GM12873 (cell line): ENCODE measurements around the gene GOPC.

Experiments used
- CTCF ChIP-seq: IDR thresholded peaks from 2 replicates; pipeline ENCODE4 v1.5.1; 2012; ENCODE audit warnings: low read depth, mild to moderate bottlenecking, moderate library complexity, low read length, control low read depth; ENCODE audit not compliant: insufficient read depth; ENCODE audit errors: missing control alignments

The GOPC gene

GRCh38 chr6:117518870-117519269 is 83.4 kb downstream of the GOPC start:
- no peak for TF ChIP-seq CTCF

- TF ChIP-seq CTCF: no peak
Observed at GRCh38 chr6:117515326-117515725, 87.0 kb downstream of the GOPC start.

- TF ChIP-seq CTCF: no peak
Observed at GRCh38 chr6:117514655-117515054, 87.7 kb downstream of the GOPC start.

- no peak for TF ChIP-seq CTCF
Observed at GRCh38 chr6:117513778-117514365, 88.4 kb downstream of the GOPC start.

- TF ChIP-seq CTCF: no peak
Observed at GRCh38 chr6:117512987-117513573, 89.2 kb downstream of the GOPC start.

GRCh38 chr6:117512056-117512828 is 90.1 kb downstream of the GOPC start:
- no peak for TF ChIP-seq CTCF
